ENCODE data around the gene PKM.
"Not testable (repeated sequence)": the region's sequence is repeated elsewhere in the genome, so short reads cannot be mapped to it uniquely, and the experiment has no call there.

The PKM gene

GRCh38 chr15:72231066-72231832 is at the start of gene PKM:
Gene PKM (minus strand): TSS chr15:72231190. CDS start chr15:72219097, 12,093 bp downstream.
- DNase-seq (ENCODE audit: low spot score) = peak; percentile 94

DNA sequence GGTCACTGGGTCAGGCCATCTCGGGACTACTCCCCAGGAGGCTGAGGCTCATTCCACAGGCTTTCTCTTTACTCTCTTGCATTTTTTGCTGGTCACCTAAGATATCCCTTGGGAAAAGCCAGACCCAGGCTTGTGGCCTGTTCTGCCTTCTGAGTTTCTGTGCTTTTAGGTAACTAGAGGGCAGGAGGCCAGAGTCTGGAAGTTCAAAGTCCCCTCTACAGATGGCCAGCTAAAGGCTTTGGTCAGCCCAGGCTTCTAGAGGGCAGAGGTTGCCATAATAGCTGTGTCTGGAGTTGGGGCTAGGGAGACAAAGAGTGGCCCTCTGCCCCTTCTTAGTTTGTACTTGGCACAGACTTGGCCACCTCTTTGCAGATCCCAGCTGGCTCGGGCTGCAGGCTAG is 49.8 kb upstream of the PKM start:
- DNase-seq (ENCODE audit: low spot score) = no peak

DNA sequence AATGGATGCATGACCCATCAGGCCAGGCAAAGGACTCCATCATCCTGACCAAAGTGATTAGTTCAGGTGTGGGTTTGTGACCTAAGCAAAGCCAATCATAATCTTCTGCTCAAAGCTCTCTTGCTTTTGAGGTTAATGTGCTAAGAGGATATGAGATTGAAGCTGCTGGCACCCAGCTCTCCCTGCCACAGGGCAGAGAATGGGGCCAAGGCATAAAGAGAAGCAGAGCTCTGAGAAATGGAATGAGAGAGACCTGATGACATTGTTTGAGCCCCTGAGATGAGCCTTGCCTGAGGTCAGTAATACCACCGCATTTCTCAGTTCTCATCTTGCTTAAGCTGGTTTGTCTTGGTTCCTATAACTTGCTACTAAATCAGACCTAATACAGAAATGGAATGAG is 47.7 kb upstream of the PKM start:
- no peak for DNase-seq (ENCODE audit: low spot score)

DNA sequence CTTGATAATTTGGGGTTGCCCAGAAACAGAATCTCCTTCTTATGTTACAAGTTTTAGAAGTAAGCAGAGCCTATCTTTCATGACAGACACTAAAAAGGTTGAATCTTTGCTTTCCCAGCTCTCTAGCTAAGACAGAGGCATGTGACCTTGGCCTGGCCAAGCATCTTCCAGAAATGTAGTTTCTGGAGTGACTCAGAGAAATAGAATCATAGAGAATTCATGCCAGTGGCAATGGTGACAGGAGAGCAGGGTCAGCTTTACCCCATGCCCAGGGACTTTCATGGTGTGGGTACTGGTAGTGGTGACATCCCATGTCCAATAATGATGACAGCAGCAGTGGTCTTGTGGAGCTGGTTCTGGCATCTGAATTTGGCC is 45.3 kb upstream of the PKM start:
- DNase-seq (ENCODE audit: low spot score) = no peak

GRCh38 chr15:72275635-72276325 is 44.8 kb upstream of the PKM start:
- DNase-seq (ENCODE audit: low spot score) = not testable (repeated sequence)

DNA sequence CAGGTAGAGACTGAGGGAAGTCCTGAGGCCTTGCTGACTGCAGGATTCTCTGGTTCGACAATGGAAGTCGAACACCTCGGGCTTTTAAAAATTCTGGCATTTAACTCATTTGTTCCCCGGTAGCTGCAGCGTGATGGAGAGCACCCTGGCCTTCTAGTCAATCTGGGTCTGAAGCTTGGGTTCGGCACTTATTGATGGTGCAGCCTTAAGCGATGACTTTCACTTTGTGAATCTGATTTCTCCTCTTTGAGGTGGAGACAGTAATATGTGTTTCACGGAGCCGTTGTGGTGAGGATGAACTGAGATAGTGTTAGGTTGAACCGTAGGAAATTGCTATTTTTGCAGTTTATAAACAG is 42.0 kb upstream of the PKM start:
- no peak for DNase-seq (ENCODE audit: low spot score)

GRCh38 chr15:72272213-72272996 is 41.4 kb upstream of the PKM start, which contains the start of gene PARP6:
Gene PARP6 (minus strand): TSS chr15:72272554. CDS start chr15:72267477, 5,077 bp downstream.
- DNase-seq (ENCODE audit: low spot score) = peak; percentile 99

GRCh38 chr15:72271895-72272212 is 40.9 kb upstream of the PKM start:
- DNase-seq (ENCODE audit: low spot score) = peak; percentile 46

- no peak for DNase-seq (ENCODE audit: low spot score)
Measured at GRCh38 chr15:72271221-72271620, 40.2 kb upstream of the PKM start.

- no peak for DNase-seq (ENCODE audit: low spot score)
Measured at GRCh38 chr15:72269739-72270138, 38.7 kb upstream of the PKM start.

DNA sequence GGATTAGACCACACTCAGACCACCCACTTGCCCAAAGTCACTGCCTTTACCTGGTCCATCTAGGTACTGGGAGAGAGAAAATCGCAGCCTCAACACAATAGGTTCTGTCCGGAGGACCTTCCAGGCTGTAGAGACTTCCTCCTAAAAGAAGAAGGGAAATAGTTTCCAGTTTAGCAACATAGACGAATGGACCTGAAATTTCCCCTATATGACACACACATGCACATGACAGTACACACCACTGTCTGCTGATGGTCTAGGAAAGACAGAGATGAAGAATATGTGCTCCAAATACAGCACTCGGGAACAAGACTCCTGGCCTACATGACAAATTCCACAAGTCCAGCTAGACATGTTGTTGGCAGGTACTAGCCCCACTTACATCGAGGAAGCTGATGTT is 34.0 kb upstream of the PKM start:
- no peak for DNase-seq (ENCODE audit: low spot score)

DNA sequence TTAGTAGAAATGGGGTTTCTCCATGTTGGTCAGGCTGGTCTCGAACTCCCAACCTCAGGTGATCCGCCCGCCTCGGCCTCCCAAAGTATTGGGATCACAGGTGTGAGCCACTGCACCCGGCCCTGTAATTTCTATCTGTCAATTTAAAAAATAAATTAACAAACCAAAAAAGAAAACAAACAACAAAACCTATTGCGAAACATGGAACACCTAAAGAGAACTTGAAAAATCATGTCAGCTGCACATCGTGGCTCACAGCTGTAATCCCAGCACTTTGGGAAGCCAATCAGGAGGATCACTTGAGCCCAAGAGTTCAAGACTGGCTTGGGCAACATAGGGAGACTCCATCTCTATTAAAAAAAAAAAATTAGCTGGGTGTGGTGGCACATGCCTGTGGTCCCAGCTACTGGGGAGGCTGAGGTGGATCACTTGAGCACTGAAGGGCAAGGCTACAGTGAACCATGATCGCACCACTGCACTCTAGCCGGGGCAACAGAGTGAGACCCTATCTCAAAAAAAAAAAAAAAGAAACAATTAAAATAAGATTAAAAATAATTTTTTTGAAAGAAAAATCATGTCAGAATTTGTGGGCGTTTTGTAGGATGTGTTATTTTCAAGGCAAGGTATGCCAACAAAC is 21.8 kb upstream of the PKM start:
- DNase-seq (ENCODE audit: low spot score) = no peak

- DNase-seq (ENCODE audit: low spot score) = no peak
Measured at GRCh38 chr15:72249142-72249810, 18.3 kb upstream of the PKM start.

- no peak for DNase-seq (ENCODE audit: low spot score)
Measured at GRCh38 chr15:72248514-72248913, 17.5 kb upstream of the PKM start.

- DNase-seq (ENCODE audit: low spot score) = no peak
Measured at GRCh38 chr15:72242775-72243370, 11.9 kb upstream of the PKM start.

DNA sequence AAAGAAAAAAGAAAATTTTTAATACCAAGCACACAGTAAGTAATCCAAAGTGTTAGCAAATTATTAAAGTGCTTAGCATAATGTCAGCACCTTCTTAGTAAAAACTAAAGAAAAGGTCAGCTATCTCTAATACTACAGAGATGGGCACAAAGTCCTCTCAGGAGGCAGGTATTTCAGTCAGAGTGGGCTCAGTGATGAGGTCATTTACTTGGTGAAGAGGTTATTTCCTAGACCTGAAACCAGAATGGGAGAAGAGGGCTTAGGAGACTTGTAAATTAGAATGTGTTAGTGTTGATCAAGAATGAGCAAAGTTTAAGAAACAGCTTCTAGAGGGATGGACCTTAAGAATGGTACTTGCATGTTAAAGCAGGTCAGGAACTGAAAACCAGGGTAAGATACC is 8.7 kb upstream of the PKM start:
- no peak for DNase-seq (ENCODE audit: low spot score)

- DNase-seq (ENCODE audit: low spot score) = no peak
Measured at GRCh38 chr15:72238586-72238985, 7.6 kb upstream of the PKM start.

DNA sequence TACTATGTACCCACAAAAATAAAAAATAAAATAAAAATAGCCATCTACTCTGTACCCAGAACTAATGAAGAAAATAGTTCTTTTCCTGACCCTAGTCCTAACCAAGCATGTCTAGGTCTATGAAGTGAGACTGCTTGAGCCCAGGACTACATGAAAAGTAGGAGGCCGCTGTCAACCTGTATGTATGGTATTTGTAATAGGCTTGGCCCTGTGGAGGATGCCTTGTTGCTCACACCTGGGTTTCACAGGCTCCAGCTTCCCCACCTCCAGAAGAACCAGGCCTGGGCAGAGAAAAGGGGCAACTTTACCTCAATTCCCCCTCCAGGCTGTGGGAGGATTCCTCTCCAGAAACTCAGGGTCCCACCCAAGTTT is 6.8 kb upstream of the PKM start:
- DNase-seq (ENCODE audit: low spot score) = peak; percentile 9

GRCh38 chr15:72237029-72237852 is 6.3 kb upstream of the PKM start:
- DNase-seq (ENCODE audit: low spot score) = peak; percentile 92

GRCh38 chr15:72236381-72237003 is 5.5 kb upstream of the PKM start:
- no peak for DNase-seq (ENCODE audit: low spot score)

All from AG08396 (cell line).